NOMO-1 treated with dmso at 0.1 percent for 144 hours (cell line): ENCODE data around the gene SACS.

Source experiments
- DNase-seq: peaks from one replicate; lab custom pipeline; 2025; ENCODE audit not compliant: unreplicated experiment; lab: John Stamatoyannopoulos, UW

SACS gene

GRCh38 chr13:23365652-23366051 lies 67.8 kb downstream of the SACS start:
- DNase-seq = no peak

- no peak for DNase-seq
Observed at GRCh38 chr13:23359882-23360281, 73.6 kb downstream of the SACS start.

GRCh38 chr13:23357349-23357748 lies 76.2 kb downstream of the SACS start:
- DNase-seq = no peak

GRCh38 chr13:23356368-23356767 lies 77.1 kb downstream of the SACS start:
- DNase-seq = no peak

GRCh38 chr13:23354520-23354919 lies 79.0 kb downstream of the SACS start:
- DNase-seq = no peak

- DNase-seq = no peak
Observed at GRCh38 chr13:23352161-23352560, 81.3 kb downstream of the SACS start.

GRCh38 chr13:23350009-23350408 lies 83.5 kb downstream of the SACS start:
- DNase-seq = no peak

- DNase-seq = no peak
Observed at GRCh38 chr13:23349161-23349897, 84.2 kb downstream of the SACS start.

- DNase-seq = no peak
Observed at GRCh38 chr13:23348262-23349127, 85.0 kb downstream of the SACS start.

- DNase-seq = no peak
Observed at GRCh38 chr13:23347601-23348000, 85.9 kb downstream of the SACS start.

GRCh38 chr13:23344931-23345595 lies 88.4 kb downstream of the SACS start:
- no peak for DNase-seq

GRCh38 chr13:23339225-23339624 lies 94.3 kb downstream of the SACS start:
- DNase-seq = no peak

GRCh38 chr13:23330356-23330755 lies 103.1 kb downstream of the SACS start:
- DNase-seq = no peak

- DNase-seq = no peak
Observed at GRCh38 chr13:23325191-23325590, 108.3 kb downstream of the SACS start.

- no peak for DNase-seq
Observed at GRCh38 chr13:23323946-23324709, 109.4 kb downstream of the SACS start.

GRCh38 chr13:23322353-23323336 lies 110.9 kb downstream of the SACS start:
- DNase-seq = no peak

GRCh38 chr13:23321535-23322241 lies 111.8 kb downstream of the SACS start:
- no peak for DNase-seq

- DNase-seq = no peak
Observed at GRCh38 chr13:23320926-23321534, 112.5 kb downstream of the SACS start.

- no peak for DNase-seq
Observed at GRCh38 chr13:23319883-23320224, 113.6 kb downstream of the SACS start.
